Measurements from ENCODE around the gene ITGA2B.
"Not testable (repeated sequence)": the region's sequence is repeated elsewhere in the genome, so short reads cannot be mapped to it uniquely, and the experiment has no call there.

ITGA2B gene

DNA sequence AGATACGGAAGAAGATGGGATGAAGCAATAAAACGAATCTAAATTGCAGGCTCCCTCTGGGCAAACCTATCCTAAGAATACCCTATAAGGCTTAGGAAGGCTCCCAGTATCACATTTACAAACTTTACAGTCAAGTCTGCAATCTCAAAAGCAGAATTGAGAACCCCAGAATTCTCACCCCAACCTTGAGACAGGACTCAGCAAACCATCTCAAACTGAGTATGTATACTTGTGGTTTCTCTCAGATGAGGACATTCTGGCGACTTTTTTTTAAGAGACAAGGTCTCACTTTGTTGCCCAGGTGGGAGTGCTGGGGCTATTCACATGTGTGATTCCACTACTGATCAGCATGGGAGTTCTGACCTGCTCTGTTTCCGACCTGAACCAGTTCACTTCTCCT lies 19.3 kb upstream of the ITGA2B start:
- Histone ChIP-seq H3K4me1 (ENCODE audit: control insufficient read depth, low read depth, low read length) (no peaks in the 10 kb centered on the region), H3K27me3 (ENCODE audit: control insufficient read depth, insufficient read depth, low read length) (no peaks in the 10 kb centered on the region), H3K27ac (ENCODE audit: low read length) (no peak overlapping the region), H3K4me3 (ENCODE audit: low read length) (no peak overlapping the region), H3K9ac (ENCODE audit: low read length) (no peak overlapping the region), H3K9me3 (ENCODE audit: control insufficient read depth, low read depth, low read length) (no peaks in the 10 kb centered on the region), H3K36me3 (ENCODE audit: control insufficient read depth, low read depth, low read length) (peaks cover 4% of the 10 kb centered on the region)

- no peak overlapping the region for H3K27ac ChIP-seq (ENCODE audit: low read length)
- no peaks in the 10 kb centered on the region for H3K27me3 ChIP-seq (ENCODE audit: control insufficient read depth, insufficient read depth, low read length)
These were observed 13.2 kb upstream of the ITGA2B start for GRCh38 chr17:44402564-44403172.

DNA sequence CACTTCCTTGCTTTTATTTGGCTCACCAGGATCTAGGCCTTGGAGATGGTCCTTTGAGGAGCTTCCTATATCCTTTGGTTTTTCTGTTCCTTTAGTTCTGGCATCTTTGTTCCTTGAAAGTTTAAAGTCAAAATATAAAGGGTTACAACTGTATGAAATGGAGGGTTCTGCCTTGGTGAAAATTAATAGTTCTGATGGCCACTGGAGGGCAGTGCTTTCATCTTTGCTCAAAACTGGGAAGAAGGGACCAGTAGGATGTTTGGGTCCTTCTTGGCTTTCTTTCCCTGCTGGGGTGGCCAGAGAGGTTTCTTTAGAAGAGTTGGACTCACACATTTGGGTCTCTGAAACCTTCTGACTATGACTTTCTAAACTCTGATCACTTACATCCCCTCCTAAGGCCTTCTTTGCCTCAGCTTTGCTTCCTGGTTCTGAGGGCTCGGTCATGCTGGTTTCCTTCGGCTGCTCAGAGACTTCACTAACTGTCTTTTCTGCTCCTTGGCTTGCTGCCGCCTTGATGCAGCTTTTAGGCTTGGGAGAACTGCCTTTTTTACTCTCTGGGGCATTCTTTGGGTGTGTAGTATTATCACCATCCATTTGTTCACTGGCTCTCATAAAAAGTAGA lies 10.9 kb upstream of the ITGA2B start:
- no peaks in the 10 kb centered on the region for H3K27me3 ChIP-seq (ENCODE audit: control insufficient read depth, insufficient read depth, low read length)
- H3K36me3 ChIP-seq (ENCODE audit: control insufficient read depth, low read depth, low read length), result peaks cover 46% of the 10 kb centered on the region
- H3K9me3 ChIP-seq (ENCODE audit: control insufficient read depth, low read depth, low read length), result no peaks in the 10 kb centered on the region
- no peaks in the 10 kb centered on the region for H3K4me1 ChIP-seq (ENCODE audit: control insufficient read depth, low read depth, low read length)
- H3K9ac ChIP-seq (ENCODE audit: low read length), result no peak overlapping the region
- H3K4me3 ChIP-seq (ENCODE audit: low read length), result no peak overlapping the region
- H3K27ac ChIP-seq (ENCODE audit: low read length), result no peak overlapping the region

More at GRCh38 chr17:44402564-44403172, 13.2 kb upstream of the ITGA2B start:
- H3K9me3 ChIP-seq (ENCODE audit: control insufficient read depth, low read depth, low read length), result no peaks in the 10 kb centered on the region
- peaks cover 46% of the 10 kb centered on the region for H3K36me3 ChIP-seq (ENCODE audit: control insufficient read depth, low read depth, low read length)
- H3K4me3 ChIP-seq (ENCODE audit: low read length), result no peak overlapping the region
- no peak overlapping the region for H3K9ac ChIP-seq (ENCODE audit: low read length)
- H3K4me1 ChIP-seq (ENCODE audit: control insufficient read depth, low read depth, low read length), result no peaks in the 10 kb centered on the region

- Histone ChIP-seq H3K9ac (ENCODE audit: low read length) (no peak overlapping the region), H3K4me3 (ENCODE audit: low read length) (no peak overlapping the region), H3K9me3 (ENCODE audit: control insufficient read depth, low read depth, low read length) (no peaks in the 10 kb centered on the region), H3K27me3 (ENCODE audit: control insufficient read depth, insufficient read depth, low read length) (no peaks in the 10 kb centered on the region), H3K4me1 (ENCODE audit: control insufficient read depth, low read depth, low read length) (no peaks in the 10 kb centered on the region), H3K27ac (ENCODE audit: low read length) (no peak overlapping the region), H3K36me3 (ENCODE audit: control insufficient read depth, low read depth, low read length) (peaks cover 46% of the 10 kb centered on the region)
These were observed 9.5 kb upstream of the ITGA2B start for GRCh38 chr17:44398692-44399691.

GRCh38 chr17:44397479-44398440 lies 8.3 kb upstream of the ITGA2B start:
- H3K4me3 ChIP-seq (ENCODE audit: low read length), result no peak overlapping the region
- H3K9ac ChIP-seq (ENCODE audit: low read length), result no peak overlapping the region
- H3K27me3 ChIP-seq (ENCODE audit: control insufficient read depth, insufficient read depth, low read length), result no peaks in the 10 kb centered on the region
- H3K27ac ChIP-seq (ENCODE audit: low read length), result no peak overlapping the region
- H3K36me3 ChIP-seq (ENCODE audit: control insufficient read depth, low read depth, low read length), result peaks cover 46% of the 10 kb centered on the region
- H3K9me3 ChIP-seq (ENCODE audit: control insufficient read depth, low read depth, low read length), result no peaks in the 10 kb centered on the region
- no peaks in the 10 kb centered on the region for H3K4me1 ChIP-seq (ENCODE audit: control insufficient read depth, low read depth, low read length)

GRCh38 chr17:44396946-44397345 lies 7.5 kb upstream of the ITGA2B start:
- no peak overlapping the region for H3K27ac ChIP-seq (ENCODE audit: low read length)
- H3K9ac ChIP-seq (ENCODE audit: low read length), result no peak overlapping the region
- no peaks in the 10 kb centered on the region for H3K27me3 ChIP-seq (ENCODE audit: control insufficient read depth, insufficient read depth, low read length)
- peaks cover 42% of the 10 kb centered on the region for H3K36me3 ChIP-seq (ENCODE audit: control insufficient read depth, low read depth, low read length)
- H3K9me3 ChIP-seq (ENCODE audit: control insufficient read depth, low read depth, low read length), result no peaks in the 10 kb centered on the region
- no peak overlapping the region for H3K4me3 ChIP-seq (ENCODE audit: low read length)
- H3K4me1 ChIP-seq (ENCODE audit: control insufficient read depth, low read depth, low read length), result no peaks in the 10 kb centered on the region

DNA sequence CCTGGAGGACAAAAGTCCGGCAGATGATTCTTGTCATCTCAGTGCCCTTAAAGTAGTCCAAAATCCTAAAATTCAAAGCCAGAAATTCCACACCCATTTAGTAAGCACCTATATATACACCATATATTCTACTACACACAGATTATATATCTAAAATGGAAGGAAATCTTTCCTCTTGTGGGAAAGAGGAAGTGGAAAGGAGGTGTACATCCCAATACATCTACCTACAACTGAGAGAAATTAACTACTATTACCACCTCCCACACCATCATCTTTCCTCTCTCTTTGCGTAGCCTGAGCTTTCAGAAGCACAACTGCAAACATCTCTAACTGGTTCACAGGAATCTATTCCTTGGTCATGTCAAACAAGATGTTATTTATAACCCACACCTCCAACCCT lies 5.4 kb upstream of the ITGA2B start:
- Histone ChIP-seq H3K27ac (ENCODE audit: low read length) (no peak overlapping the region), H3K4me3 (ENCODE audit: low read length) (no peak overlapping the region), H3K4me1 (ENCODE audit: control insufficient read depth, low read depth, low read length) (no peaks in the 10 kb centered on the region), H3K9me3 (ENCODE audit: control insufficient read depth, low read depth, low read length) (no peaks in the 10 kb centered on the region), H3K9ac (ENCODE audit: low read length) (no peak overlapping the region), H3K36me3 (ENCODE audit: control insufficient read depth, low read depth, low read length) (peaks cover 25% of the 10 kb centered on the region), H3K27me3 (ENCODE audit: control insufficient read depth, insufficient read depth, low read length) (no peaks in the 10 kb centered on the region)

- not testable (repeated sequence) for H3K4me1 ChIP-seq (ENCODE audit: control insufficient read depth, low read depth, low read length); H3K9ac ChIP-seq (ENCODE audit: low read length); H3K27ac ChIP-seq (ENCODE audit: low read length); H3K4me3 ChIP-seq (ENCODE audit: low read length); H3K9me3 ChIP-seq (ENCODE audit: control insufficient read depth, low read depth, low read length); H3K27me3 ChIP-seq (ENCODE audit: control insufficient read depth, insufficient read depth, low read length)
- H3K36me3 ChIP-seq (ENCODE audit: control insufficient read depth, low read depth, low read length), result peaks cover 19% of the 10 kb centered on the region
These were observed 4.7 kb upstream of the ITGA2B start for GRCh38 chr17:44394112-44394511.

- no peaks in the 10 kb centered on the region for H3K9me3 ChIP-seq (ENCODE audit: control insufficient read depth, low read depth, low read length)
These were observed 911 bp upstream of the ITGA2B start for GRCh38 chr17:44390250-44390870.

GRCh38 chr17:44389723-44390202 lies 314 bp upstream of the ITGA2B start:
- Histone ChIP-seq H3K27ac (ENCODE audit: low read length) (no peak overlapping the region), H3K4me1 (ENCODE audit: control insufficient read depth, low read depth, low read length) (peaks cover 7% of the 10 kb centered on the region), H3K27me3 (ENCODE audit: control insufficient read depth, insufficient read depth, low read length) (peaks cover 16% of the 10 kb centered on the region), H3K4me3 (ENCODE audit: low read length) (no peak overlapping the region), H3K9me3 (ENCODE audit: control insufficient read depth, low read depth, low read length) (no peaks in the 10 kb centered on the region), H3K9ac (ENCODE audit: low read length) (no peak overlapping the region), H3K36me3 (ENCODE audit: control insufficient read depth, low read depth, low read length) (no peaks in the 10 kb centered on the region)

More at GRCh38 chr17:44390250-44390870, 911 bp upstream of the ITGA2B start:
- Histone ChIP-seq H3K27ac (ENCODE audit: low read length) (no peak overlapping the region), H3K27me3 (ENCODE audit: control insufficient read depth, insufficient read depth, low read length) (peaks cover 14% of the 10 kb centered on the region), H3K4me1 (ENCODE audit: control insufficient read depth, low read depth, low read length) (peaks cover 3% of the 10 kb centered on the region), H3K4me3 (ENCODE audit: low read length) (no peak overlapping the region), H3K9ac (ENCODE audit: low read length) (no peak overlapping the region), H3K36me3 (ENCODE audit: control insufficient read depth, low read depth, low read length) (no peaks in the 10 kb centered on the region)

Data from iPS-18a (cell line).